ENCODE results near the gene SLC38A9.

Gene SLC38A9

GRCh38 chr5:55692509-55692908 is 19.6 kb downstream of the SLC38A9 start:
- Mint-ChIP-seq H3K27ac (no peak overlapping the region), H3K4me1 (ENCODE audit: low read depth) (peaks cover 4% of the 10 kb centered on the region), H3K9me3 (ENCODE audit: low read depth) (no peaks in the 10 kb centered on the region), H3K36me3 (peaks cover 2% of the 10 kb centered on the region), H3K4me3 (no peak overlapping the region), H3K27me3 (no peaks in the 10 kb centered on the region)

DNA sequence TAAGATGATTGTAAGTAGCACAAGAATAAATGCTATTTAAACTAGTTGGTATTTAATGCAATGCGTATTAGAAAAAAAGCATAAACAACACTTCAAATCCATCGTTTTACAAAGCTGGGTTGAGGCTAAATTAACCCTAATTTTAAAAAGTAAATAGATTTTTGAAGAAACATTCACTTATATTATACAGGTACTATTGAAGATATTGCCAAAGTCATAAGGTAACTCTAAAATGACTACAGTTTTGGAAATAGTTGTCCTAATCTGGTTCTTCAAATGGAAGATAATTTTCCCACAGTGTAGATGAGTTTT is 20.1 kb downstream of the SLC38A9 start:
- Mint-ChIP-seq H3K27ac (no peak overlapping the region), H3K9me3 (ENCODE audit: low read depth) (no peaks in the 10 kb centered on the region), H3K27me3 (no peaks in the 10 kb centered on the region), H3K36me3 (peaks cover 2% of the 10 kb centered on the region), H3K4me1 (ENCODE audit: low read depth) (peaks cover 4% of the 10 kb centered on the region), H3K4me3 (no peak overlapping the region)

GRCh38 chr5:55691265-55692105 is 20.6 kb downstream of the SLC38A9 start:
- Mint-ChIP-seq H3K27ac (no peak overlapping the region), H3K27me3 (no peaks in the 10 kb centered on the region), H3K36me3 (peaks cover 2% of the 10 kb centered on the region), H3K9me3 (ENCODE audit: low read depth) (no peaks in the 10 kb centered on the region), H3K4me1 (ENCODE audit: low read depth) (peaks cover 4% of the 10 kb centered on the region), H3K4me3 (no peak overlapping the region)

- Mint-ChIP-seq H3K27me3 (no peaks in the 10 kb centered on the region), H3K27ac (no peak overlapping the region), H3K9me3 (ENCODE audit: low read depth) (no peaks in the 10 kb centered on the region)
Measured at GRCh38 chr5:55682071-55682470, 30.1 kb downstream of the SLC38A9 start.

GRCh38 chr5:55681301-55681700 is 30.8 kb downstream of the SLC38A9 start:
- Mint-ChIP-seq H3K27me3 (no peaks in the 10 kb centered on the region), H3K36me3 (peaks cover 2% of the 10 kb centered on the region), H3K27ac (no peak overlapping the region), H3K4me3 (no peak overlapping the region), H3K9me3 (ENCODE audit: low read depth) (no peaks in the 10 kb centered on the region), H3K4me1 (ENCODE audit: low read depth) (no peaks in the 10 kb centered on the region)

More at GRCh38 chr5:55682071-55682470, 30.1 kb downstream of the SLC38A9 start:
- H3K4me1 Mint-ChIP-seq (ENCODE audit: low read depth): no peaks in the 10 kb centered on the region
- H3K4me3 Mint-ChIP-seq: no peak overlapping the region
- H3K36me3 Mint-ChIP-seq: peaks cover 2% of the 10 kb centered on the region

- Mint-ChIP-seq H3K4me1 (ENCODE audit: low read depth) (no peaks in the 10 kb centered on the region), H3K27ac (no peak overlapping the region), H3K36me3 (peaks cover 2% of the 10 kb centered on the region), H3K27me3 (no peaks in the 10 kb centered on the region), H3K4me3 (no peak overlapping the region), H3K9me3 (ENCODE audit: low read depth) (no peaks in the 10 kb centered on the region)
Measured at GRCh38 chr5:55680353-55680752, 31.8 kb downstream of the SLC38A9 start.

GRCh38 chr5:55679556-55679955 is 32.6 kb downstream of the SLC38A9 start:
- Mint-ChIP-seq H3K36me3 (peaks cover 2% of the 10 kb centered on the region), H3K9me3 (ENCODE audit: low read depth) (no peaks in the 10 kb centered on the region), H3K27me3 (no peaks in the 10 kb centered on the region), H3K4me3 (no peak overlapping the region), H3K27ac (no peak overlapping the region), H3K4me1 (ENCODE audit: low read depth) (no peaks in the 10 kb centered on the region)

- Mint-ChIP-seq H3K9me3 (ENCODE audit: low read depth) (no peaks in the 10 kb centered on the region), H3K27ac (no peak overlapping the region), H3K27me3 (no peaks in the 10 kb centered on the region), H3K4me1 (ENCODE audit: low read depth) (no peaks in the 10 kb centered on the region), H3K36me3 (peaks cover 3% of the 10 kb centered on the region), H3K4me3 (no peak overlapping the region)
Measured at GRCh38 chr5:55675119-55675518, 37.0 kb downstream of the SLC38A9 start.

DNA sequence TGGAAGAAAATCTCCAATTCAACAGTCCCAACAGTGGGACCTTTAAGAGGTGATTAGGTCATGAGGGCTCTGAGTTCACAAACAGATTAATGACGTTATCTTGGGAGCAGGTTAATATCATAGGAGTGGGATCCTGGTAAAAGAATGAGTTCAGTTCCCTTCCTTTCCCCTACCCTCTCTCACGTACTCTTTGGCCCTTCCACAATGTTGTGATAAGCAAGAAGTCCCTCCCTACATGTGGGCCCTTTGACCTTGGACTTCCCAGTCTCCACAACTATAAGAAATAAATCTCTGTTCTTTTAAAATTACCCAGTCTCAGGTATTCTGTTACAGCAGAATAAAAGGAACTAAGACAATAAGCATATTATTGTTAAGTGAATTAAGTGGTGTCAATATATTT is 37.8 kb downstream of the SLC38A9 start:
- H3K9me3 Mint-ChIP-seq (ENCODE audit: low read depth): no peaks in the 10 kb centered on the region
- no peak overlapping the region for H3K27ac Mint-ChIP-seq
- H3K4me3 Mint-ChIP-seq: no peak overlapping the region
- H3K27me3 Mint-ChIP-seq: no peaks in the 10 kb centered on the region
- no peaks in the 10 kb centered on the region for H3K4me1 Mint-ChIP-seq (ENCODE audit: low read depth)
- H3K36me3 Mint-ChIP-seq: peaks cover 3% of the 10 kb centered on the region

- no peak overlapping the region for H3K4me3 Mint-ChIP-seq
- H3K4me1 Mint-ChIP-seq (ENCODE audit: low read depth): no peaks in the 10 kb centered on the region
- no peaks in the 10 kb centered on the region for H3K27me3 Mint-ChIP-seq
- H3K27ac Mint-ChIP-seq: no peak overlapping the region
- H3K9me3 Mint-ChIP-seq (ENCODE audit: low read depth): no peaks in the 10 kb centered on the region
- peaks cover 3% of the 10 kb centered on the region for H3K36me3 Mint-ChIP-seq
Measured at GRCh38 chr5:55672477-55672911, 39.6 kb downstream of the SLC38A9 start.

DNA sequence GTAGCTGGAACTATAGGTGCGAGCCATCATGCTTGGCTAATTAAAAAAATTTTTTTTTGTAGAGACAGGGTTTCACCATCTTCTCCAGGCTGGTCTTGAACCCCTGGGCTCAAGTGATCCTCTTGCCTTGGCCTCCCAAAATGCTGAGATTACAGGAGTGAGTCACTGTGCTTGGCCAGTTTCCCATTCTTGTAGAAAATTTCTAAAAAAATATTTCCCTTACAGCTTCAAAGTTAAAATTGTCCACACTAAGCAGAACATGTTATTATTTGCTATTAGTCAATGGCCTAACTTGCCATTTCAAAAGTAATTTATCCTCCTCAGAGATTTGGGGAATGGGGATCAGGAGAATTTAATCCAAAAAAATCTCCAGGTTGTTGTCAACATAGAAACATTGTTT is 40.1 kb downstream of the SLC38A9 start:
- Mint-ChIP-seq H3K27ac (no peak overlapping the region), H3K36me3 (peaks cover 3% of the 10 kb centered on the region), H3K4me1 (ENCODE audit: low read depth) (no peaks in the 10 kb centered on the region), H3K9me3 (ENCODE audit: low read depth) (no peaks in the 10 kb centered on the region), H3K4me3 (no peak overlapping the region), H3K27me3 (no peaks in the 10 kb centered on the region)

GRCh38 chr5:55668356-55668755 is 43.8 kb downstream of the SLC38A9 start:
- Mint-ChIP-seq H3K4me1 (ENCODE audit: low read depth) (no peaks in the 10 kb centered on the region), H3K27me3 (no peaks in the 10 kb centered on the region), H3K4me3 (no peak overlapping the region), H3K27ac (no peak overlapping the region), H3K9me3 (ENCODE audit: low read depth) (no peaks in the 10 kb centered on the region), H3K36me3 (peaks cover 6% of the 10 kb centered on the region)

GRCh38 chr5:55667938-55668337 is 44.2 kb downstream of the SLC38A9 start:
- no peak overlapping the region for H3K4me3 Mint-ChIP-seq
- no peaks in the 10 kb centered on the region for H3K4me1 Mint-ChIP-seq (ENCODE audit: low read depth)
- no peak overlapping the region for H3K27ac Mint-ChIP-seq
- H3K36me3 Mint-ChIP-seq: peaks cover 6% of the 10 kb centered on the region
- H3K9me3 Mint-ChIP-seq (ENCODE audit: low read depth): no peaks in the 10 kb centered on the region
- H3K27me3 Mint-ChIP-seq: no peaks in the 10 kb centered on the region

DNA sequence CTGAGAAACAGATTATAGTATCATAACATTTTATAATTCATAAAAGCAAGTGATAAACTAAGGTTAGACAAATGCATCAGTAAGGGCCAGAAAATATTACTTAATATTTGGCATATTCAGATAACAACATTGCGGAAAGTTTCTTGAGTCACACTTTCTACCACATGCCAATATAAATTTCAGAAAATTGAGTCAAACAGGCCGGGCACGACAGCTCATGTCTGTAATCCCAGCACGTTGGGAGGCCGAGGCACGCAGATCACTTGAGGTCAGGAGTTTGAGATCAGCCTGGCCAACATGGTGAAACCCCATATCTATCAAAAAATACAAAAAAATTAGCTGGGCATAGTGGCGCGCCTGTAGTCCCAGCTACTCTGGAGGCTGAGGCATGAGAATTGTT is 47.1 kb downstream of the SLC38A9 start:
- no peaks in the 10 kb centered on the region for H3K27me3 Mint-ChIP-seq
- H3K4me1 Mint-ChIP-seq (ENCODE audit: low read depth): no peaks in the 10 kb centered on the region
- H3K27ac Mint-ChIP-seq: no peak overlapping the region
- H3K36me3 Mint-ChIP-seq: peaks cover 14% of the 10 kb centered on the region
- H3K4me3 Mint-ChIP-seq: no peak overlapping the region
- H3K9me3 Mint-ChIP-seq (ENCODE audit: low read depth): no peaks in the 10 kb centered on the region

GRCh38 chr5:55657443-55657842 is 54.7 kb downstream of the SLC38A9 start:
- Mint-ChIP-seq H3K27ac (no peak overlapping the region), H3K27me3 (no peaks in the 10 kb centered on the region), H3K4me3 (no peak overlapping the region), H3K4me1 (ENCODE audit: low read depth) (peaks cover 3% of the 10 kb centered on the region), H3K9me3 (ENCODE audit: low read depth) (no peaks in the 10 kb centered on the region), H3K36me3 (peaks cover 14% of the 10 kb centered on the region)

DNA sequence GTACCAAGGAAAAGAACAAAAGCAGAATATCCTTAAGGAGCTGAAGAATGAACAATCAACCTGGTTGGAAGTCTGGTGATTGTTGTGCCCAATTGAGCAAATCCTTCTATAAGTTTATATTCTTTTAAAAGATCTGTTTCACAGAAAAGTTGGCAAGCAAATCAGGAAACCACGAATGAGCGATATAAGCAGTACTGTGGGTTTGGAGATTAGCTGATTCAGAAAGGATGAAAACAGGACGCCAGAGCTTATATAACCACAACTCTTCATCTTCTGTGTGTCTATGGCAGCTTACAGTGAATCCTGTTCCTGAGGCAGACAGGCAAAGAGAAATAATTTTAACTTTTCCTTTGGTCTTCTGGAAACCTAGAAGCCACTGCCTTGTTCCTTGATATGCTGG is 61.7 kb downstream of the SLC38A9 start:
- peak overlapping the region; percentile 4 for H3K4me3 Mint-ChIP-seq
- H3K27ac Mint-ChIP-seq: peak overlapping the region; percentile 62
- H3K27me3 Mint-ChIP-seq: no peaks in the 10 kb centered on the region
- H3K4me1 Mint-ChIP-seq (ENCODE audit: low read depth): peaks cover 23% of the 10 kb centered on the region
- no peaks in the 10 kb centered on the region for H3K9me3 Mint-ChIP-seq (ENCODE audit: low read depth)
- peaks cover 10% of the 10 kb centered on the region for H3K36me3 Mint-ChIP-seq
